ENCODE measurements around the gene POLE. TPM values are rescaled to one million over a fixed set of nuclear protein-coding genes. Genes with fewer than 3 reads are reported as not detected.

Gene POLE
- total RNA-seq, 3 donors from 2014 or later (not counting 1 experiment from before 2014, with no cell fraction given) = 58.7 to 66.0 (median 65.0) TPM

DNA sequence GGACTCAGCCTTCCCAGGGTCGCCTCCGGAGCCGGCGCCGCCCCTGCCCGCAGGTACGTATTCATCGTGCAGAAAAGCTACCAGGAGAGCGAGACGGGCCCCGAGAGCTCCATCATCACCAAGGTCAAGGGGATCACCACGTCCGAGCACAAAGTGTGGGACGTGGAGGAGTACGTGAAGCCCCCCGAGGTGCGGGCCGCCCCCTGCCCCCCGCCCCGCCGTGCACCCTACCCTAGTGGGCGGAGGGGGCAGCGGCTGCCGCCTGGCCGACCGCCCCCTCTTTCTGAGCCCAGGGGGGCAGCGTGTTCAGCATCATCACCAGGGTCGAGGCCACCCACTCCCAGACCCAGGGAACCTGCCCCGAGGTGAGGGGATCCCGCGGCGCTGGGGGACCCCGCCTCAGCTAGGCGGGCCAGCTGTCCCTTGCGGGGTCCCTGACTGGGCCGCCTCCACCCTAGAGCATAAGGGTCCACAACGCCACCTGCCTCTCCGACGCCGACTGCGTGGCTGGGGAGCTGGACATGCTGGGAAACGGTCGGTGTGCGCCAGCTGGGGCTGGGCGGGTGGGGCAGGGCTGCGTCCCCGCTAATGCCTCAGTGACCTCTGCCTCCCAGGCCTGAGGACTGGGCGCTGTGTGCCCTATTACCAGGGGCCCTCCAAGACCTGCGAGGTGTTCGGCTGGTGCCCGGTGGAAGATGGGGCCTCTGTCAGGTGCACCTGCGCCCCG is 67.6 kb downstream of the POLE start:
- Histone ChIP-seq H3K4me3 (ENCODE audit: low read length) (no peak overlapping the region), H3K27me3 (ENCODE audit: control insufficient read depth, insufficient read depth, low read length) (peaks cover 21% of the 10 kb centered on the region), H3K4me1 (ENCODE audit: control insufficient read depth, insufficient read depth, low read length) (peaks cover 3% of the 10 kb centered on the region), H3K36me3 (ENCODE audit: control insufficient read depth, insufficient read depth, low read length) (peaks cover 6% of the 10 kb centered on the region), H3K9me3 (ENCODE audit: control insufficient read depth, insufficient read depth, low read length) (peaks cover 12% of the 10 kb centered on the region), H3K27ac (ENCODE audit: low read length) (no peak overlapping the region)
- intact Hi-C loops (cut with micrococcal nuclease) = no loop called here
- no peak for ATAC-seq
- 25% methylated on average over 53 of the region's 53 CpGs for WGBS (ENCODE audit: insufficient coverage)
- Mint-ChIP-seq H3K4me3 (no peak overlapping the region), H3K36me3 (no peaks in the 10 kb centered on the region), H3K4me1 (peaks cover 4 to 8% of the 10 kb centered on the region in 2 donors), H3K27ac (no peak overlapping the region), H3K27me3 (ENCODE audit: low read depth in 2 of 2) (peaks cover 20 to 24% of the 10 kb centered on the region in 2 donors), H3K9me3 (no peaks in the 10 kb centered on the region)
- DNase-seq = no peak
- TF ChIP-seq, protein P1, sequence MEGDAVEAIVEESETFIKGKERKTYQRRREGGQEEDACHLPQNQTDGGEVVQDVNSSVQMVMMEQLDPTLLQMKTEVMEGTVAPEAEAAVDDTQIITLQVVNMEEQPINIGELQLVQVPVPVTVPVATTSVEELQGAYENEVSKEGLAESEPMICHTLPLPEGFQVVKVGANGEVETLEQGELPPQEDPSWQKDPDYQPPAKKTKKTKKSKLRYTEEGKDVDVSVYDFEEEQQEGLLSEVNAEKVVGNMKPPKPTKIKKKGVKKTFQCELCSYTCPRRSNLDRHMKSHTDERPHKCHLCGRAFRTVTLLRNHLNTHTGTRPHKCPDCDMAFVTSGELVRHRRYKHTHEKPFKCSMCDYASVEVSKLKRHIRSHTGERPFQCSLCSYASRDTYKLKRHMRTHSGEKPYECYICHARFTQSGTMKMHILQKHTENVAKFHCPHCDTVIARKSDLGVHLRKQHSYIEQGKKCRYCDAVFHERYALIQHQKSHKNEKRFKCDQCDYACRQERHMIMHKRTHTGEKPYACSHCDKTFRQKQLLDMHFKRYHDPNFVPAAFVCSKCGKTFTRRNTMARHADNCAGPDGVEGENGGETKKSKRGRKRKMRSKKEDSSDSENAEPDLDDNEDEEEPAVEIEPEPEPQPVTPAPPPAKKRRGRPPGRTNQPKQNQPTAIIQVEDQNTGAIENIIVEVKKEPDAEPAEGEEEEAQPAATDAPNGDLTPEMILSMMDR (IDR thresholded peaks at IDR 0.05) = no peak

DNA sequence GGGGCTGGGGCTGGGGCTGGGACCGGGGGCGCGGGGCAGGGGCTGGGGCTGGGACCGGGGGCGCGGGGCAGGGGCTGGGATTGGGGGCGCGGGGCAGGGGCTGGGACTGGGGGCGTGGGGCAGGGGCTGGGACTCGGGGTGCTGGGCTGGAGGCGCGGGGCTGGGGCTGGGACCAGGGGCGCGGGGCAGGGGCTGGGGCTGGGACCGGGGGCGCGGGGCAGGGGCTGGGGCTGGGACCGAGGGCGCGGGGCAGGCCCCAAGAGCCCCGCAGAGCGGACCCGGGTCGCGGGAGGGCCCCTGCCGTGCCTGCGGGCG is 68.1 kb downstream of the POLE start:
- WGBS (ENCODE audit: insufficient coverage) = 9% methylated on average over 18 of the region's 28 CpGs
- no peak overlapping the region for H3K4me3 ChIP-seq (ENCODE audit: low read length)
- no peak for DNase-seq
- Mint-ChIP-seq H3K27ac (no peak overlapping the region), H3K9me3 (no peaks in the 10 kb centered on the region), H3K4me3 (no peak overlapping the region), H3K4me1 (peaks cover 4 to 8% of the 10 kb centered on the region in 2 donors), H3K27me3 (ENCODE audit: low read depth in 2 of 2) (peaks cover 20 to 24% of the 10 kb centered on the region in 2 donors), H3K36me3 (no peaks in the 10 kb centered on the region)
- peaks cover 3% of the 10 kb centered on the region for H3K4me1 ChIP-seq (ENCODE audit: control insufficient read depth, insufficient read depth, low read length)
- TF ChIP-seq, protein P1 (IDR thresholded peaks at IDR 0.05) = no peak
- intact Hi-C loops (cut with micrococcal nuclease) = no loop called here
- H3K9me3 ChIP-seq (ENCODE audit: control insufficient read depth, insufficient read depth, low read length) = peaks cover 12% of the 10 kb centered on the region
- ATAC-seq = no peak
- H3K27ac ChIP-seq (ENCODE audit: low read length) = no peak overlapping the region
- peaks cover 3% of the 10 kb centered on the region for H3K36me3 ChIP-seq (ENCODE audit: control insufficient read depth, insufficient read depth, low read length)
- peaks cover 21% of the 10 kb centered on the region for H3K27me3 ChIP-seq (ENCODE audit: control insufficient read depth, insufficient read depth, low read length)

DNA sequence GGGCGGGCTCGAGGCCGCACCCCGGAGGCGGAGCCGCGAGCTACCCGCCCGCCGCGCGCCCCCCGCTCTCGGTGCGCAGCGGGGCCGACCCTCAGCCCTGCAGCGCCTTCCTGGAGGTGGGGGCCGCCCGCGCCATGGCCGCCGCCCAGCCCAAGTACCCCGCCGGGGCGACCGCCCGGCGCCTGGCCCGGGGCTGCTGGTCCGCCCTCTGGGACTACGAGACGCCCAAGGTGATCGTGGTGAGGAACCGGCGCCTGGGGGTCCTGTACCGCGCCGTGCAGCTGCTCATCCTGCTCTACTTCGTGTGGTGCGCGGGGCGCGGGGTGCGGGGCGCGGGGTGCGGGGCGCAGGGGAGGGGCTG is 68.5 kb downstream of the POLE start, which contains the start of gene P2RX2:
P2RX2 (plus strand) TSS at position 94 of the 361 bp plus-strand sequence; CDS start at position 135, 41 bp downstream.
- DNase-seq = no peak
- intact Hi-C loops (cut with micrococcal nuclease) = no loop called here
- Histone ChIP-seq H3K27ac (ENCODE audit: low read length) (no peak within 1 kb of the TSS), H3K9me3 (ENCODE audit: control insufficient read depth, insufficient read depth, low read length) (peaks cover 12% of the 10 kb centered on the region), H3K36me3 (ENCODE audit: control insufficient read depth, insufficient read depth, low read length) (no peaks in the 10 kb centered on the region), H3K4me3 (ENCODE audit: low read length) (no peak within 1 kb of the TSS), H3K4me1 (ENCODE audit: control insufficient read depth, insufficient read depth, low read length) (peaks cover 3% of the 10 kb centered on the region), H3K27me3 (ENCODE audit: control insufficient read depth, insufficient read depth, low read length) (peaks cover 21% of the 10 kb centered on the region)
- no peak for ATAC-seq
- Mint-ChIP-seq H3K4me1 (peaks cover 4 to 8% of the 10 kb centered on the region in 2 donors), H3K4me3 (peak within 1 kb of the TSS; percentile 17), H3K27ac (no peak within 1 kb of the TSS), H3K36me3 (no peaks in the 10 kb centered on the region), H3K27me3 (ENCODE audit: low read depth in 2 of 2) (peaks cover 20 to 24% of the 10 kb centered on the region in 2 donors), H3K9me3 (no peaks in the 10 kb centered on the region)
- TF ChIP-seq, protein P1 (IDR thresholded peaks at IDR 0.05) = no peak
- 11% methylated on average over 40 of the region's 49 CpGs for WGBS (ENCODE audit: insufficient coverage)
